GM18873 (cell line): Measurements from ENCODE around the gene EFCAB8.
"Not testable (repeated sequence)": the region's sequence is repeated elsewhere in the genome, so short reads cannot be mapped to it uniquely, and the experiment has no call there.

Experiments
- ATAC-seq: cut with Tn5 transposase; IDR thresholded peaks from one replicate; pipeline ENCODE4 v1.9.1; 2021; ENCODE audit warnings: mild to moderate bottlenecking, moderate library complexity, moderate number of reproducible peaks; ENCODE audit not compliant: unreplicated experiment, low FRiP score

EFCAB8 gene

GRCh38 chr20:32969356-32970114, 110.8 kb downstream of the EFCAB8 start:
- ATAC-seq: no peak

- ATAC-seq: no peak
Measured at GRCh38 chr20:32970115-32970972, 111.6 kb downstream of the EFCAB8 start.

GRCh38 chr20:32970973-32971300, 112.2 kb downstream of the EFCAB8 start:
- no peak for ATAC-seq

GRCh38 chr20:32971703-32972161, 113.0 kb downstream of the EFCAB8 start:
- no peak for ATAC-seq

- peak; percentile 76 for ATAC-seq
Measured at GRCh38 chr20:32972181-32973076, 113.7 kb downstream of the EFCAB8 start.

GRCh38 chr20:32973077-32973717, 114.5 kb downstream of the EFCAB8 start:
- no peak for ATAC-seq

GRCh38 chr20:32974204-32975064, 115.7 kb downstream of the EFCAB8 start:
- not testable (repeated sequence) for ATAC-seq

- not testable (repeated sequence) for ATAC-seq
Measured at GRCh38 chr20:32975121-32975520, 116.4 kb downstream of the EFCAB8 start.

- no peak for ATAC-seq
Measured at GRCh38 chr20:32975698-32976674, 117.3 kb downstream of the EFCAB8 start.

- ATAC-seq: no peak
Measured at GRCh38 chr20:32976746-32977145, 118.0 kb downstream of the EFCAB8 start.

GRCh38 chr20:32977281-32978008, 118.7 kb downstream of the EFCAB8 start:
- no peak for ATAC-seq

- no peak for ATAC-seq
Measured at GRCh38 chr20:32978009-32978335, 119.2 kb downstream of the EFCAB8 start.

- ATAC-seq: no peak
Measured at GRCh38 chr20:32979201-32979998, 120.7 kb downstream of the EFCAB8 start.

GRCh38 chr20:32980131-32980941, 121.6 kb downstream of the EFCAB8 start:
- ATAC-seq: no peak

- ATAC-seq: no peak
Measured at GRCh38 chr20:32980990-32981389, 122.3 kb downstream of the EFCAB8 start.
